H9 (cell line): ENCODE results near the gene TMIE. TPM values are rescaled to one million over a fixed set of nuclear protein-coding genes. Genes with fewer than 3 reads are reported as not detected.

ENCODE experiments used
- DNase-seq: peaks from one replicate; pipeline ENCODE4 v3.0.0-alpha.2; 2017
- H2AFZ ChIP-seq: one replicate; pipeline ENCODE4 v1.6.1; 2013; ENCODE audit warnings: mild to moderate bottlenecking, low read length, control low read depth, moderate library complexity
- H2AK5ac ChIP-seq: 2 replicates; pipeline ENCODE4 v1.6.1; 2013; ENCODE audit warnings: low read length, control low read depth, mixed read lengths; ENCODE audit not compliant: insufficient read length
- H2BK120ac ChIP-seq: one replicate; pipeline ENCODE4 v1.6.1; 2013; ENCODE audit warnings: low read depth, mild to moderate bottlenecking, low read length, control low read depth, inconsistent platforms; ENCODE audit not compliant: poor library complexity, severe bottlenecking
- H2BK12ac ChIP-seq: 2 replicates; pipeline ENCODE4 v1.6.1; 2013; ENCODE audit warnings: low read length, control low read depth, mixed read lengths, low read depth; ENCODE audit not compliant: insufficient read length
- H2BK15ac ChIP-seq: 2 replicates; pipeline ENCODE4 v1.6.1; 2013; ENCODE audit warnings: low read depth, low read length, control low read depth
- H2BK20ac ChIP-seq: one replicate; pipeline ENCODE4 v1.6.1; 2013; ENCODE audit warnings: low read depth, mild to moderate bottlenecking, low read length, control low read depth, inconsistent platforms; ENCODE audit not compliant: poor library complexity, severe bottlenecking
- H2BK5ac ChIP-seq: 2 replicates; pipeline ENCODE4 v1.6.1; 2013; ENCODE audit warnings: low read length, control low read depth, mixed read lengths; ENCODE audit not compliant: insufficient read length
- H3K14ac ChIP-seq: 2 replicates; pipeline ENCODE4 v1.6.1; 2013; ENCODE audit warnings: low read length, control low read depth; ENCODE audit not compliant: insufficient read depth
- H3K18ac ChIP-seq: 2 replicates; pipeline ENCODE4 v1.6.1; 2013; ENCODE audit warnings: low read depth, mild to moderate bottlenecking, mixed read lengths, low read length, control low read depth; ENCODE audit not compliant: insufficient read length
- H3K23ac ChIP-seq: 2 replicates; pipeline ENCODE4 v1.6.1; 2013; ENCODE audit warnings: low read length, control low read depth, mixed read lengths, low read depth; ENCODE audit not compliant: insufficient read length
- H3K23me2 ChIP-seq: 2 replicates; pipeline ENCODE4 v1.6.1; 2013; ENCODE audit warnings: low read depth, mild to moderate bottlenecking, mixed read lengths, low read length, control low read depth; ENCODE audit not compliant: insufficient read length, poor library complexity, severe bottlenecking
- H3K27ac ChIP-seq: 2 replicates; pipeline ENCODE4 v1.5.1; 2013; ENCODE audit warnings: low read length, control low read depth, mixed read lengths, low read depth; ENCODE audit not compliant: insufficient read length
- H3K27me3 ChIP-seq: 2 replicates; pipeline ENCODE4 v1.6.1; 2013; ENCODE audit warnings: low read length, control low read depth, inconsistent platforms; ENCODE audit not compliant: insufficient read depth
- H3K4ac ChIP-seq: 2 replicates; pipeline ENCODE4 v1.6.1; 2013; ENCODE audit warnings: low read depth, mild to moderate bottlenecking, control low read depth, inconsistent platforms, low read length, moderate library complexity
- H3K4me1 ChIP-seq: 2 replicates; pipeline ENCODE4 v1.6.1; 2013; ENCODE audit warnings: low read length, control low read depth, inconsistent platforms; ENCODE audit not compliant: insufficient read depth
- H3K4me2 ChIP-seq: 2 replicates; pipeline ENCODE4 v1.6.1; 2013; ENCODE audit warnings: low read length, control low read depth, mixed read lengths; ENCODE audit not compliant: insufficient read length, insufficient read depth
- H3K56ac ChIP-seq: 2 replicates; pipeline ENCODE4 v1.6.1; 2013; ENCODE audit warnings: low read depth, mild to moderate bottlenecking, mixed read lengths, low read length, control low read depth; ENCODE audit not compliant: insufficient read length
- H3K79me1 ChIP-seq: 2 replicates; pipeline ENCODE4 v1.6.1; 2013; ENCODE audit warnings: low read depth, mild to moderate bottlenecking, moderate library complexity, low read length, control low read depth, inconsistent platforms; ENCODE audit not compliant: insufficient read depth, poor library complexity, severe bottlenecking
- H3K79me2 ChIP-seq: 2 replicates; pipeline ENCODE4 v1.6.1; 2013; ENCODE audit warnings: low read length, control low read depth, inconsistent platforms; ENCODE audit not compliant: insufficient read depth
- H3K9ac ChIP-seq: 2 replicates; pipeline ENCODE4 v1.6.1; 2013; ENCODE audit warnings: low read length, control low read depth, mixed read lengths; ENCODE audit not compliant: insufficient read length; ENCODE audit errors: extremely low read depth
- H3K9me3 ChIP-seq: one replicate; pipeline ENCODE4 v1.6.1; 2013; ENCODE audit warnings: low read depth, low read length, inconsistent platforms; ENCODE audit not compliant: control insufficient read depth
- H3T11ph ChIP-seq: one replicate; pipeline ENCODE4 v1.6.1; 2013; ENCODE audit warnings: mild to moderate bottlenecking, low read length, control low read depth, inconsistent platforms
- H4K20me1 ChIP-seq: one replicate; pipeline ENCODE4 v1.6.1; 2013; ENCODE audit not compliant: control insufficient read depth, insufficient read length, insufficient read depth
- H4K5ac ChIP-seq: 2 replicates; pipeline ENCODE4 v1.6.1; 2013; ENCODE audit warnings: low read depth, mild to moderate bottlenecking, mixed read lengths, low read length, control low read depth; ENCODE audit not compliant: insufficient read length
- H4K8ac ChIP-seq: replicated peaks from 2 replicates; pipeline ENCODE4 v1.6.1; 2013; ENCODE audit warnings: low read length, control low read depth, mixed read lengths, low read depth; ENCODE audit not compliant: insufficient read length
- H4K91ac ChIP-seq: 2 replicates; pipeline ENCODE4 v1.6.1; 2013; ENCODE audit warnings: low read depth, mild to moderate bottlenecking, moderate library complexity, mixed read lengths, low read length, control low read depth; ENCODE audit not compliant: insufficient read length
- H3K27ac Mint-ChIP-seq, 3 experiments: 2 replicates in 2 of 3; 3 replicates in 1 of 3; pipeline ENCODE4 v1.8.0; 2020 to 2021; ENCODE audit warnings: mixed read lengths in 3 of 3, mild to moderate bottlenecking in 1 of 3, moderate library complexity in 1 of 3
- H3K27me3 Mint-ChIP-seq: 2 replicates; pipeline ENCODE4 v1.8.0; 2021; ENCODE audit warnings: low read depth, mild to moderate bottlenecking, moderate library complexity, mixed read lengths
- H3K36me3 Mint-ChIP-seq, 3 experiments: 2 replicates in 2 of 3; 3 replicates in 1 of 3; pipeline ENCODE4 v1.8.0; 2020 to 2021; ENCODE audit warnings: low read depth in 3 of 3, mixed read lengths in 3 of 3; ENCODE audit not compliant: insufficient read depth in 1 of 3
- H3K4me1 Mint-ChIP-seq, 2 experiments: 2 replicates each; pipeline ENCODE4 v1.8.0; 2020; ENCODE audit warnings: mixed read lengths in 2 of 2
- H3K4me3 Mint-ChIP-seq, 2 experiments: 2 replicates in 1 of 2; 3 replicates in 1 of 2; pipeline ENCODE4 v1.8.0; 2020 to 2021; ENCODE audit warnings: mild to moderate bottlenecking in 2 of 2, mixed read lengths in 2 of 2, moderate library complexity in 1 of 2
- H3K9me3 Mint-ChIP-seq, 2 experiments: 2 replicates in 1 of 2; 3 replicates in 1 of 2; pipeline ENCODE4 v1.8.0; 2020; ENCODE audit warnings: mild to moderate bottlenecking in 2 of 2, mixed read lengths in 2 of 2, moderate library complexity in 1 of 2
- WGBS: extraction: QIAGEN DNeasy Blood & Tissue Kit; methylation state at CpG from one replicate; pipeline ENCODE4 v1.1.7; 2013; ENCODE audit warnings: missing lambda C conversion rate, low lambda C conversion rate, mixed read lengths; ENCODE audit not compliant: insufficient read length; ENCODE audit errors: extremely low coverage; 5-methylcytosine and 5-hydroxymethylcytosine counted together
- total RNA-seq: library from RNA; stranded (reverse); gene quantifications from 2 replicates; pipeline ENCODE4 v1.2.1, GENCODE V29; 2021
- TF ChIP-seq, protein P1 (sequence below): fragments of 200-600 bp; sonication (generic); conservative IDR thresholded peaks from 3 replicates; pipeline ENCODE4 v1.8.0; 2021; ENCODE audit warnings: antibody characterized with exemption, mild to moderate bottlenecking

Gene TMIE
- total RNA-seq, 1 experiment from 2014 or later: 0.63 TPM

DNA sequence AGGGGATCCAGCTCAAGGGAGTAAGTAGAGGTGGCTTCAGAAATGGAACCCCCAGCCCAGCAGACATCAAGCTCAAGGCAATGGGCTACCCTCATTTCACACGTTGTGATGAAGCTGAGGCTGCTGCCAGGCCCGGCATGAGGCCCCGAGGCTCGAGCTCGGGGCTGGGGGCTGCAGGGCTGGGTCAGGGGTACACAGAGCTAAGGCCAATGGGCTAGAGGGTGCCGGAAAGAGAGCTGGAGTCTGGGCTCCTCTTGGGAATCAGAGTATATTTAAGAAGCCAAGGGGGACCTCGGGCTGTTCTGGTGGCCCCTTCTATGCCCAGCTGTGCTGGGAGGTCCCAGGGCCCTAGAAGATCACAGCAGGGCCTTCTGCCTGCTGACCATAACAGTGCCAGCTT, 9.0 kb downstream of the TMIE start:
- H3K56ac ChIP-seq: no peak overlapping the region
- no peak overlapping the region for H3K4ac ChIP-seq
- Mint-ChIP-seq H3K27me3 (peaks cover 2% of the 10 kb centered on the region), H3K27ac (no peak overlapping the region), H3K4me1 (peaks cover 11 to 15% of the 10 kb centered on the region in 2 experiments), H3K36me3 (no peaks in the 10 kb centered on the region), H3K9me3 (no peaks in the 10 kb centered on the region), H3K4me3 (no peak overlapping the region)
- no peaks in the 10 kb centered on the region for H3K27me3 ChIP-seq
- H3T11ph ChIP-seq: no peak overlapping the region
- no peaks in the 10 kb centered on the region for H3K79me1 ChIP-seq
- no peak overlapping the region for H2AFZ ChIP-seq
- no peak overlapping the region for H4K5ac ChIP-seq
- no peak overlapping the region for H3K9ac ChIP-seq
- no peaks in the 10 kb centered on the region for H4K20me1 ChIP-seq
- TF ChIP-seq, protein P1, sequence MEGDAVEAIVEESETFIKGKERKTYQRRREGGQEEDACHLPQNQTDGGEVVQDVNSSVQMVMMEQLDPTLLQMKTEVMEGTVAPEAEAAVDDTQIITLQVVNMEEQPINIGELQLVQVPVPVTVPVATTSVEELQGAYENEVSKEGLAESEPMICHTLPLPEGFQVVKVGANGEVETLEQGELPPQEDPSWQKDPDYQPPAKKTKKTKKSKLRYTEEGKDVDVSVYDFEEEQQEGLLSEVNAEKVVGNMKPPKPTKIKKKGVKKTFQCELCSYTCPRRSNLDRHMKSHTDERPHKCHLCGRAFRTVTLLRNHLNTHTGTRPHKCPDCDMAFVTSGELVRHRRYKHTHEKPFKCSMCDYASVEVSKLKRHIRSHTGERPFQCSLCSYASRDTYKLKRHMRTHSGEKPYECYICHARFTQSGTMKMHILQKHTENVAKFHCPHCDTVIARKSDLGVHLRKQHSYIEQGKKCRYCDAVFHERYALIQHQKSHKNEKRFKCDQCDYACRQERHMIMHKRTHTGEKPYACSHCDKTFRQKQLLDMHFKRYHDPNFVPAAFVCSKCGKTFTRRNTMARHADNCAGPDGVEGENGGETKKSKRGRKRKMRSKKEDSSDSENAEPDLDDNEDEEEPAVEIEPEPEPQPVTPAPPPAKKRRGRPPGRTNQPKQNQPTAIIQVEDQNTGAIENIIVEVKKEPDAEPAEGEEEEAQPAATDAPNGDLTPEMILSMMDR: no peak
- no peak overlapping the region for H2BK12ac ChIP-seq
- H4K8ac ChIP-seq: no peak overlapping the region
- no peak overlapping the region for H3K27ac ChIP-seq
- no peak overlapping the region for H3K23ac ChIP-seq
- no CpG with 5 or more reads among the region's 7 CpGs for WGBS
- H2BK5ac ChIP-seq: no peak overlapping the region
- H3K23me2 ChIP-seq: no peaks in the 10 kb centered on the region
- no peaks in the 10 kb centered on the region for H3K79me2 ChIP-seq
- H2AK5ac ChIP-seq: no peak overlapping the region
- H2BK20ac ChIP-seq: no peak overlapping the region
- no peak overlapping the region for H2BK15ac ChIP-seq
- no peak overlapping the region for H2BK120ac ChIP-seq
- no peak for DNase-seq
- H3K18ac ChIP-seq: no peak overlapping the region
- no peaks in the 10 kb centered on the region for H3K9me3 ChIP-seq
- no peak overlapping the region for H3K14ac ChIP-seq
- no peak overlapping the region for H4K91ac ChIP-seq
- no peak overlapping the region for H3K4me2 ChIP-seq
- no peaks in the 10 kb centered on the region for H3K4me1 ChIP-seq
